ENCODE measurements around the gene CEACAM5.

- TF ChIP-seq CTCF (tag by site-specific recombination; IDR thresholded peaks at IDR 0.05) (no peak), ZNF416 (tag by site-specific recombination; IDR thresholded peaks at IDR 0.05) (no peak), PRDM1 (tag by site-specific recombination; IDR thresholded peaks at IDR 0.05) (no peak)
These were observed 36.9 kb upstream of the CEACAM5 start for GRCh38 chr19:41671486-41671885.

Measured in HEK293 (cell line).